H9 (cell line): ENCODE measurements around the gene RIPOR1. TPM values are rescaled to one million over a fixed set of nuclear protein-coding genes. Genes with fewer than 3 reads are reported as not detected.

ENCODE experiments used
- DNase-seq: peaks from one replicate; pipeline ENCODE4 v3.0.0-alpha.2; 2017
- H2AFZ ChIP-seq: one replicate; pipeline ENCODE4 v1.6.1; 2013; ENCODE audit warnings: mild to moderate bottlenecking, low read length, control low read depth, moderate library complexity
- H2AK5ac ChIP-seq: 2 replicates; pipeline ENCODE4 v1.6.1; 2013; ENCODE audit warnings: low read length, control low read depth, mixed read lengths; ENCODE audit not compliant: insufficient read length
- H2BK120ac ChIP-seq: one replicate; pipeline ENCODE4 v1.6.1; 2013; ENCODE audit warnings: low read depth, mild to moderate bottlenecking, low read length, control low read depth, inconsistent platforms; ENCODE audit not compliant: poor library complexity, severe bottlenecking
- H2BK12ac ChIP-seq: 2 replicates; pipeline ENCODE4 v1.6.1; 2013; ENCODE audit warnings: low read length, control low read depth, mixed read lengths, low read depth; ENCODE audit not compliant: insufficient read length
- H2BK15ac ChIP-seq: 2 replicates; pipeline ENCODE4 v1.6.1; 2013; ENCODE audit warnings: low read depth, low read length, control low read depth
- H2BK20ac ChIP-seq: one replicate; pipeline ENCODE4 v1.6.1; 2013; ENCODE audit warnings: low read depth, mild to moderate bottlenecking, low read length, control low read depth, inconsistent platforms; ENCODE audit not compliant: poor library complexity, severe bottlenecking
- H2BK5ac ChIP-seq: 2 replicates; pipeline ENCODE4 v1.6.1; 2013; ENCODE audit warnings: low read length, control low read depth, mixed read lengths; ENCODE audit not compliant: insufficient read length
- H3K14ac ChIP-seq: 2 replicates; pipeline ENCODE4 v1.6.1; 2013; ENCODE audit warnings: low read length, control low read depth; ENCODE audit not compliant: insufficient read depth
- H3K18ac ChIP-seq: 2 replicates; pipeline ENCODE4 v1.6.1; 2013; ENCODE audit warnings: low read depth, mild to moderate bottlenecking, mixed read lengths, low read length, control low read depth; ENCODE audit not compliant: insufficient read length
- H3K23ac ChIP-seq: 2 replicates; pipeline ENCODE4 v1.6.1; 2013; ENCODE audit warnings: low read length, control low read depth, mixed read lengths, low read depth; ENCODE audit not compliant: insufficient read length
- H3K23me2 ChIP-seq: 2 replicates; pipeline ENCODE4 v1.6.1; 2013; ENCODE audit warnings: low read depth, mild to moderate bottlenecking, mixed read lengths, low read length, control low read depth; ENCODE audit not compliant: insufficient read length, poor library complexity, severe bottlenecking
- H3K27ac ChIP-seq: 2 replicates; pipeline ENCODE4 v1.5.1; 2013; ENCODE audit warnings: low read length, control low read depth, mixed read lengths, low read depth; ENCODE audit not compliant: insufficient read length
- H3K27me3 ChIP-seq: 2 replicates; pipeline ENCODE4 v1.6.1; 2013; ENCODE audit warnings: low read length, control low read depth, inconsistent platforms; ENCODE audit not compliant: insufficient read depth
- H3K4ac ChIP-seq: 2 replicates; pipeline ENCODE4 v1.6.1; 2013; ENCODE audit warnings: low read depth, mild to moderate bottlenecking, control low read depth, inconsistent platforms, low read length, moderate library complexity
- H3K4me1 ChIP-seq: 2 replicates; pipeline ENCODE4 v1.6.1; 2013; ENCODE audit warnings: low read length, control low read depth, inconsistent platforms; ENCODE audit not compliant: insufficient read depth
- H3K4me2 ChIP-seq: 2 replicates; pipeline ENCODE4 v1.6.1; 2013; ENCODE audit warnings: low read length, control low read depth, mixed read lengths; ENCODE audit not compliant: insufficient read length, insufficient read depth
- H3K56ac ChIP-seq: 2 replicates; pipeline ENCODE4 v1.6.1; 2013; ENCODE audit warnings: low read depth, mild to moderate bottlenecking, mixed read lengths, low read length, control low read depth; ENCODE audit not compliant: insufficient read length
- H3K79me1 ChIP-seq: 2 replicates; pipeline ENCODE4 v1.6.1; 2013; ENCODE audit warnings: low read depth, mild to moderate bottlenecking, moderate library complexity, low read length, control low read depth, inconsistent platforms; ENCODE audit not compliant: insufficient read depth, poor library complexity, severe bottlenecking
- H3K79me2 ChIP-seq: 2 replicates; pipeline ENCODE4 v1.6.1; 2013; ENCODE audit warnings: low read length, control low read depth, inconsistent platforms; ENCODE audit not compliant: insufficient read depth
- H3K9ac ChIP-seq: 2 replicates; pipeline ENCODE4 v1.6.1; 2013; ENCODE audit warnings: low read length, control low read depth, mixed read lengths; ENCODE audit not compliant: insufficient read length; ENCODE audit errors: extremely low read depth
- H3K9me3 ChIP-seq: one replicate; pipeline ENCODE4 v1.6.1; 2013; ENCODE audit warnings: low read depth, low read length, inconsistent platforms; ENCODE audit not compliant: control insufficient read depth
- H3T11ph ChIP-seq: one replicate; pipeline ENCODE4 v1.6.1; 2013; ENCODE audit warnings: mild to moderate bottlenecking, low read length, control low read depth, inconsistent platforms
- H4K20me1 ChIP-seq: one replicate; pipeline ENCODE4 v1.6.1; 2013; ENCODE audit not compliant: control insufficient read depth, insufficient read length, insufficient read depth
- H4K5ac ChIP-seq: 2 replicates; pipeline ENCODE4 v1.6.1; 2013; ENCODE audit warnings: low read depth, mild to moderate bottlenecking, mixed read lengths, low read length, control low read depth; ENCODE audit not compliant: insufficient read length
- H4K8ac ChIP-seq: replicated peaks from 2 replicates; pipeline ENCODE4 v1.6.1; 2013; ENCODE audit warnings: low read length, control low read depth, mixed read lengths, low read depth; ENCODE audit not compliant: insufficient read length
- H4K91ac ChIP-seq: 2 replicates; pipeline ENCODE4 v1.6.1; 2013; ENCODE audit warnings: low read depth, mild to moderate bottlenecking, moderate library complexity, mixed read lengths, low read length, control low read depth; ENCODE audit not compliant: insufficient read length
- H3K27ac Mint-ChIP-seq, 3 experiments: 2 replicates in 2 of 3; 3 replicates in 1 of 3; pipeline ENCODE4 v1.8.0; 2020 to 2021; ENCODE audit warnings: mixed read lengths in 3 of 3, mild to moderate bottlenecking in 1 of 3, moderate library complexity in 1 of 3
- H3K27me3 Mint-ChIP-seq: 2 replicates; pipeline ENCODE4 v1.8.0; 2021; ENCODE audit warnings: low read depth, mild to moderate bottlenecking, moderate library complexity, mixed read lengths
- H3K36me3 Mint-ChIP-seq, 3 experiments: 2 replicates in 2 of 3; 3 replicates in 1 of 3; pipeline ENCODE4 v1.8.0; 2020 to 2021; ENCODE audit warnings: low read depth in 3 of 3, mixed read lengths in 3 of 3; ENCODE audit not compliant: insufficient read depth in 1 of 3
- H3K4me1 Mint-ChIP-seq, 2 experiments: 2 replicates each; pipeline ENCODE4 v1.8.0; 2020; ENCODE audit warnings: mixed read lengths in 2 of 2
- H3K4me3 Mint-ChIP-seq, 2 experiments: 2 replicates in 1 of 2; 3 replicates in 1 of 2; pipeline ENCODE4 v1.8.0; 2020 to 2021; ENCODE audit warnings: mild to moderate bottlenecking in 2 of 2, mixed read lengths in 2 of 2, moderate library complexity in 1 of 2
- H3K9me3 Mint-ChIP-seq, 2 experiments: 2 replicates in 1 of 2; 3 replicates in 1 of 2; pipeline ENCODE4 v1.8.0; 2020; ENCODE audit warnings: mild to moderate bottlenecking in 2 of 2, mixed read lengths in 2 of 2, moderate library complexity in 1 of 2
- CTCF ChIP-seq: fragments of 200-600 bp; sonication (generic); conservative IDR thresholded peaks from 3 replicates; pipeline ENCODE4 v1.8.0; 2021; ENCODE audit warnings: antibody characterized with exemption, mild to moderate bottlenecking
- WGBS: extraction: QIAGEN DNeasy Blood & Tissue Kit; methylation state at CpG from one replicate; pipeline ENCODE4 v1.1.7; 2013; ENCODE audit warnings: missing lambda C conversion rate, low lambda C conversion rate, mixed read lengths; ENCODE audit not compliant: insufficient read length; ENCODE audit errors: extremely low coverage; 5-methylcytosine and 5-hydroxymethylcytosine counted together
- total RNA-seq: library from RNA; stranded (reverse); gene quantifications from 2 replicates; pipeline ENCODE4 v1.2.1, GENCODE V29; 2021

Gene RIPOR1
- total RNA-seq, 1 experiment from 2014 or later = 14.3 TPM

DNA sequence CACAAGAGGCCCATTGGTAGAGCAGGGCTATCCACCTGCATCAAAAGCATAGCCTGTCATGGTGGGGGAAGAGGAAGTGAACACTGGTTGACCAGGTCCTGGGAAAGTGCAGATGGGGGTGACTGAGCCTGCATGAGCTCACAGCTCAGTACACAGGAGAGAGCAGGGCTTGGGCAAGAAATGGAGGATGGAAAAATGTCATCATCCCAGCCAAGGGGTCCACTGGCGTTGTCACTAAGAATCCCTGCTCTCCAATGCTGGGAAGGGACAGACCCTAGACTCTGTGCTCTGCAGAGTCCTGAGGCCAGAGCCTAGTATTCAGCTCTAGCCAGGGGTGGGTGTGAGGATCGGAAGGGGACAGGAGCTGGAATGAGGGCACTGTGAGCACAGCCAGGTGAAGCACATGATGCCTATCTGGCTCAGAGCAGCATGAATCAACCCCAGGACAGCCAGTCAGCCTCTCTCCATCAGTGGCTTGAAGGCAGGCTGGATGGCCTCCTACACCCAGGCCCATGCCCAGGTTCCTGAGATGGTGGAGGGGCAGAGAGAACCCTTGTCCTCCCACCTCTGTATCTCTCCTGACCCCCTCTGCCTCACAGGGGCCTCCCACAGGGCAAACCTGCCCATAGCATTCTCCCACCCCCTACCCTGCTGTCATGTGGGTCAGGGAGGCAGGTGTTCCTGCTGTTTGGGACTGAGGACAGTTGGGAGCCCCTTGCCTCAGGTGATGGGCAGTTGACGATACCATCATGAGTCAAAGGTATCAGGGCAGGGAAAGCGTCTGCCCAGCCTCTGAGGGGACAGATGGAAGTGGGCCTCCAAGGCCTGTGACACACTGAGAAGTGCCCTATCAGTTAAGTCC, 19.9 kb downstream of the RIPOR1 start:
- Histone ChIP-seq H2AK5ac (no peak overlapping the region), H2AFZ (no peak overlapping the region), H3K56ac (no peak overlapping the region), H4K91ac (no peak overlapping the region), H2BK20ac (no peak overlapping the region), H4K5ac (no peak overlapping the region), H4K20me1 (no peaks in the 10 kb centered on the region), H3K79me1 (no peaks in the 10 kb centered on the region), H2BK120ac (no peak overlapping the region), H3K23me2 (no peaks in the 10 kb centered on the region), H3T11ph (no peak overlapping the region), H3K4me2 (no peak overlapping the region), H3K27ac (no peak overlapping the region), H3K79me2 (no peaks in the 10 kb centered on the region), H3K4ac (no peak overlapping the region), H3K27me3 (no peaks in the 10 kb centered on the region), H3K4me1 (no peaks in the 10 kb centered on the region; the same call in 1 of the 2 replicates), H3K9ac (no peak overlapping the region), H3K14ac (no peak overlapping the region), H2BK15ac (no peak overlapping the region), H3K23ac (no peak overlapping the region), H2BK5ac (no peak overlapping the region), H3K18ac (no peak overlapping the region), H3K9me3 (no peaks in the 10 kb centered on the region), H4K8ac (no peak overlapping the region), H2BK12ac (no peak overlapping the region)
- H3K27me3 Mint-ChIP-seq = peaks cover 4% of the 10 kb centered on the region; the same call in 1 of the 2 replicates
- no CpG with 5 or more reads among the region's 4 CpGs for WGBS
- H3K4me3 Mint-ChIP-seq = no peak overlapping the region
- H3K27ac Mint-ChIP-seq = peak overlapping the region in 1 of 3 experiments; percentile 25; a peak in 1 of 7 replicates
- peaks cover 10 to 21% of the 10 kb centered on the region in 2 experiments for H3K4me1 Mint-ChIP-seq
- no peak for TF ChIP-seq CTCF
- H3K36me3 Mint-ChIP-seq = peaks cover 0 to 13% (median 0%) of the 10 kb centered on the region in 3 experiments; a peak in 5 of 7 replicates
- no peaks in the 10 kb centered on the region for H3K9me3 Mint-ChIP-seq
- no peak for DNase-seq
